ENCODE measurements around the gene DNAH3.

DNA sequence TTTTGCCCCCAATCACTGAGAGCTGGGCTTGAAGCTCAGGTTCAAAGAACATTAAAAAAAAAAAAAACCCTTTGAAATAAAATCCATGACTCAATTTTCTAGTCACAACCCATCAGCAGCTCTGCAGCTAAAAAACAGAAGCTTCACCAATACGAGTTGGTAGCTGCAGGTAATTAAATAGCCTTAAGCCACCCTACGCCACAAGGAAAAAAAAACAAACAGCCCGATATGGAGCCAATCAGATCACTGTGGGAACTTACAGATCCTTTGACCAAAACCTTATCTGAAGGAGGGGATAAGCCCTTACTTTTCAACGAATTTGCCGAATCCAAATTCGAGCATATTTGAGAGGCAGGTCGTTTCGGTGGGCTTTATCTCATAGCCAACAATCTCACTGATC is 69.3 kb downstream of the DNAH3 start:
- TF ChIP-seq ZNF274 (IDR thresholded peaks at IDR 0.05; ENCODE audit: low read depth, low read length) (no peak), YY1 (IDR thresholded peaks at IDR 0.05; ENCODE audit: insufficient read depth, insufficient read length) (no peak), SUZ12 (IDR thresholded peaks at IDR 0.05; ENCODE audit: extremely low read depth, insufficient read depth, insufficient read length) (no peak)

All from NT2/D1 (cell line).